Effector memory CD8-positive, alpha-beta T cell (primary cell): ENCODE data around the gene PKD2L2.
"Not testable (repeated sequence)": the region's sequence is repeated elsewhere in the genome, so short reads cannot be mapped to it uniquely, and the experiment has no call there.

ENCODE experiments used
- ATAC-seq: fragments of 150-1000 bp; cut with Tn5 transposase; replicated peaks from 2 replicates; pipeline ENCODE4 v1.10.0; 2021; ENCODE audit warnings: mild to moderate bottlenecking, moderate library complexity
- DNase-seq, 3 experiments: peaks; one replicate each; pipeline ENCODE4 v3.0.0; 2021
- H3K27ac Mint-ChIP-seq, 2 donors: one replicate each; pipeline ENCODE4 v1.8.0; 2022; ENCODE audit warnings: mild to moderate bottlenecking in 2 of 2, mixed read lengths in 2 of 2, moderate library complexity in 2 of 2
- H3K27me3 Mint-ChIP-seq, 2 donors: one replicate each; pipeline ENCODE4 v1.8.0; 2022; ENCODE audit warnings: mixed read lengths in 2 of 2
- H3K36me3 Mint-ChIP-seq: one replicate; pipeline ENCODE4 v1.8.0; 2022; ENCODE audit warnings: mild to moderate bottlenecking, moderate library complexity, mixed read lengths; ENCODE audit not compliant: insufficient read depth
- H3K4me1 Mint-ChIP-seq, 2 donors: one replicate each; pipeline ENCODE4 v1.8.0; 2022; ENCODE audit warnings: low read depth in 2 of 2, mixed read lengths in 2 of 2
- H3K4me3 Mint-ChIP-seq, 2 donors: one replicate each; pipeline ENCODE4 v1.8.0; 2022; ENCODE audit warnings: mild to moderate bottlenecking in 2 of 2, mixed read lengths in 2 of 2, moderate library complexity in 2 of 2
- H3K9me3 Mint-ChIP-seq, 2 donors: one replicate each; pipeline ENCODE4 v1.8.0; 2022; ENCODE audit warnings: mixed read lengths in 2 of 2
- total RNA-seq, 9 experiments: gene quantifications; one replicate each; lab custom pipeline; 2026; lab: John Stamatoyannopoulos, UW

PKD2L2 gene
- 0 to 0.26 (median 0.11) reads per million in 9 experiments for total RNA-seq

DNA sequence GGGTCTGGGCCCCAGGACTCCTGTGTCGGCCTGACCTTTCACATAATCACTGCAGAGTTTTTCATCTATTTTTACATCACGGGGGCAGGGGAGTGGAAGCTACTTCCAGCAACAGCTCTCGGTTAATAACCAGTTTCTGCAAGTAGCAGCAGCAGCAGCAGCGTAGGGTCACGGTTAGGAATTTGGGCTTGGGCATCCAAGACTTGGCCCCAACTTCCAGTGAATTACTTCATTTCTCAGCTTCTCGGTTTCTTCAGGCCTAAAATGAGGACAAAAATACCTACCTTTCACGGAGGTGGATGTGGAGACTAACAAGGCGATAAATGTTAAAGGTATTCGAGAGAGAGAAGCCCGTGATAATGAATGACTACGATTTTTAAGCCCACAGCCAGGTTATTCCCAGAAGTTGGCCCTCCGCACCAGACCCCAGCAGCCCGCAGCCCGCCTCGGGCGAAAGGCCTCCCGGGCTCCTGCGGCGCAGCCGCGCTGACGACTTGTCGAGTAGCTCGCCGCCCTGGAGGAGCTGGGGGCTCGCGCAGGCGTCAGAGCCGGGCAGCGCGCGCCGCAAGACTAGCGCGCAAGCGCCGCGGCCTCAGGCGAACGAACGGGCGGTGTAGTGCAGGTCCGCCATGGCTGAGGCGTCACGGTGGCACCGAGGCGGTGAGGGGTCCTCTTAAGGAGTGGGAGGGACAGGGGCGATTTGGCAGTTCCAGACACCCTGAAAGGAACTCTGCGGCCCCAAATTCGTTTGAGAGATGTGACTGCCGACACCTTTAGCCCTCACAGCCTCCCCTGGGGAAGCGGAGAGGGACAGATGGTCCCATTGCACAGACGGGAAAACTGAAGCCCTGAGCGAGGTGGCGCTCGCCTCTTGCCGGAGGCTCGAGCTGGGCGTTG is at the start of gene PKD2L2:
TSS of gene PKD2L2 (plus strand) at position 595 of the 897 bp plus-strand sequence. CDS start at position 630, 35 bp downstream.
- Mint-ChIP-seq H3K4me1 (peaks cover 7 to 17% of the 10 kb centered on the region in 2 donors), H3K27me3 (peaks cover 8 to 9% of the 10 kb centered on the region in 2 donors), H3K27ac (peak within 1 kb of the TSS; percentile 89 to 95), H3K9me3 (no peaks in the 10 kb centered on the region), H3K4me3 (peak within 1 kb of the TSS; percentile 78 to 83), H3K36me3 (peaks cover 8% of the 10 kb centered on the region)
- ATAC-seq (peak; percentile 98), DNase-seq (peak; percentile 63 to 74 (median 67))

DNA sequence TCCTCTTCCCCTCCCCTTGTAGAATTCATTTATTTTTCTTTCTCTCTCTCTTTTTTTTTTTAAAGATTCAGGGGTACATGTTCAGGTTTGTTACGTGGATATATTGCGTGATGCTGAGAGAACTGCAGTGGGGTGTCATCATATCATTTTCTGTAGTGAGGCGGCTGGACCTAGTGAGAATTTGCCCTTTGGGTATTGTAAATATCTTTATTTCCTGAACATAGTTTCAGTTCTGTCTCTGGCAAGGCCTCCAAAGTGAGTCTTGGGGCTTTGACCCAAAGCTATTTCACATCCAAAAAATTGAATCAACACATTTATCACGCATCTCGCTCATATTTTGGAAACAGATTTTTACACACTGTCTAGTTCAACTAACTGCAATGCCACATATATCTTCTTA is 47.0 kb upstream of the PKD2L2 start:
- Mint-ChIP-seq H3K27ac (no peak overlapping the region), H3K27me3 (no peaks in the 10 kb centered on the region), H3K9me3 (no peaks in the 10 kb centered on the region), H3K4me3 (no peak overlapping the region), H3K36me3 (no peaks in the 10 kb centered on the region), H3K4me1 (peaks cover 0 to 3% of the 10 kb centered on the region in 2 donors)
- ATAC-seq (no peak), DNase-seq (no peak)

DNA sequence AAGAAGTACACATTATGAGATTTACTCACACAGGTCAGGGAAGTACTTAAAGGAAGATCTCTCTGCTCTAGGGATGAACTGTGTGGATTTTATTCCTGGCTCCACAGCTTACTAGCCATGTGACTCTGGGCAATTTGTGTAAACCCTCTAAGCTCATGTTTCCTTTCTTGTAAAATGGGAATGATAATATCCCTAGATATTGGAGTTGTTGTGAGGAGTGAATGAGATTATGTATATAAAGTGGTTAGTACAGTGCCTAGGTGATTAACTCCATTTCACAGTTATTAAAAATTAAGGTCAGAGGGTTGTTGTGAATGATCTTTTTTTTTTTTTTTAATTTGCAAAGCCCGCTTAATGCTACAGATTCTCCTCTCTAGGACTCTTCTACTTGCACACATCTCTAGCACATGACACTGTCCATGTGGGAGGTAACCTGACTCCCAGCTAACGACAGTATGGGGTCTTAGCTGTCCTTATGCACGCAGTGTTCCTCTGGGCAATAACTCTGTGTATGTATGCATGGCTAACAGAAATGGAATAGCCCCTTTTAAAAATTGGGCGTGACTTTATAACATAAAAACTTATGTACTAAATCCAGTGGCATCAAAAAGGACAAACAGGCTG is 45.5 kb upstream of the PKD2L2 start:
- no peak for DNase-seq
- Mint-ChIP-seq H3K9me3 (no peaks in the 10 kb centered on the region), H3K27me3 (no peaks in the 10 kb centered on the region), H3K36me3 (no peaks in the 10 kb centered on the region), H3K27ac (no peak overlapping the region), H3K4me1 (peaks cover 0 to 3% of the 10 kb centered on the region in 2 donors), H3K4me3 (no peak overlapping the region)
- ATAC-seq, result no peak

DNA sequence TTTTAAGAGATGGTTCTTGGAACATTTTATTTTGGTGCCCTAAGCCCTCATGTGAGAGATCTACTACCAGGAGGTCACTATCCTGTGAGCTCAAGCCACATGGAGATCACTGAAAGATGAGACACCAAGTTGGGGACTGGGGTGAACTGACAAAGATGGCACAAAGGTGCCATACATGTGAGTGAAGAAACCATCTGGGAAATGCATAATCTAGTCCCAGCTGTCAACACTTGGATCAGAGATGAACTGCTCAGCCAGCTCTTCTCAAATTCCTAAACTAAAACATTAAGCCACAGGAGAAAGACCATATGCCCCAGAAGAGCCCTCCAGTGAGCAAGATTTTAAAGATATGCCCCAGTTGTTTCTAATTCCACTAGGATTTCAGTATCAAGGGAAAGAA is 43.8 kb upstream of the PKD2L2 start:
- H3K4me3 Mint-ChIP-seq, result no peak overlapping the region
- no peaks in the 10 kb centered on the region for H3K27me3 Mint-ChIP-seq
- no peaks in the 10 kb centered on the region for H3K9me3 Mint-ChIP-seq
- no peaks in the 10 kb centered on the region for H3K36me3 Mint-ChIP-seq
- H3K4me1 Mint-ChIP-seq, result no peaks in the 10 kb centered on the region
- DNase-seq (no peak), ATAC-seq (no peak)
- H3K27ac Mint-ChIP-seq, result no peak overlapping the region

DNA sequence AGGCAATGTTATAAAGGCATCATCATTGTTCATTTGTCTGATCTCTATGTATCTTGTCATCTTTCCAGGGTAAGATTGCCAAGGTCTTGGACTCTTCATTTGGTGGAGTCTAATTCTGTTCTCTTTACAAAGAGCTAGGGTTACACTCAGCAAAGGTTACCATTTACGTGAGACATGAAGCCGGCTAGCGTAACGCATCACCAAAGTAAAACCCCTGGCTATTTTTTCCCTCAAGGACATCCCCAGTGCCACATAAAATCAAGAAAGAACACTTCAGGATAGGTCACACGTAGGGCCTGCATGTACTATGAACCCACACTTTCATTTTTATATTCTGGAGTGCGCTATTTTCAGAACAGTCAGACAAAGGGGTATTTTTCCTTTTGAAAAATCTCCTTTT is 41.6 kb upstream of the PKD2L2 start:
- no peak for DNase-seq
- ATAC-seq, result no peak
- H3K9me3 Mint-ChIP-seq, result no peaks in the 10 kb centered on the region
- H3K27ac Mint-ChIP-seq, result no peak overlapping the region
- H3K36me3 Mint-ChIP-seq, result no peaks in the 10 kb centered on the region
- H3K4me1 Mint-ChIP-seq, result no peaks in the 10 kb centered on the region
- H3K27me3 Mint-ChIP-seq, result no peaks in the 10 kb centered on the region
- no peak overlapping the region for H3K4me3 Mint-ChIP-seq

DNA sequence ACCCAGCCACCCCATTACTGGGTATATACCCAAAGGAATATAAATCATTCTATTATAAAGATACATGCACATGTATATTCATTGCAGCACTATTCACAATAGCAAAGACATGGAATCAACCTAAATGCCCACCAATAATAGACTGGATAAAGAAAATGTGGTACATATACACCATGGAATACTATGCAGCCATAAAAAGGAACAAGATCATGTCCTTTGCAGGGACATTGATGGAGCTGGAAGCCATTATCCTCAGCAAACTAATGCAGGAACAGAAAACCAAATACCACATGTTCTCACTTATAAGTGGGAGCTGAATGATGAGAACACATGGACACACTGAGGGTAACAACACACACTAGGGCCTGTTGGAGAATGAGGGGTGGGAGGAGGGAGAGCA is 36.1 kb upstream of the PKD2L2 start:
- H3K36me3 Mint-ChIP-seq, DNase-seq: not testable (repeated sequence)

DNA sequence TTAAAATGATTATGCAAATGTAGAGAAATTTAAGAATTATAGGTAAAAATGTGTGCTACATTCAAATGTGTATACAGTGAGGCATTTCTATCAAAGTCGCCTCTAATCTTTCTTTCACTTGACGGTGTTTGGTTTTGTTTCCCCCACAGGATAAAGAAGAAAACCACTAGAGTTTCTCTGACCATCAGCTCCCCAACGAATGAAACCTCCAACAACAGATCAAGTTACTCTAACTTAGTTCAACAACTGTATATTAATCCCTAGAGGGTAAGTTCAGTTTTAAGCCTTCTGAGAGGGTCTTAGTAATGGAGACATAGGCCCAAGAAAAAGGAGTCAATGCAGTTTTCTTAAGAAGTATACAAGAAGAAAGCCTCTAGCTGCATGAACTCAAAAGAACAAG is 33.1 kb upstream of the PKD2L2 start:
- DNase-seq (no peak), ATAC-seq (no peak)
- H3K9me3 Mint-ChIP-seq, result no peaks in the 10 kb centered on the region
- no peak overlapping the region for H3K27ac Mint-ChIP-seq
- no peaks in the 10 kb centered on the region for H3K36me3 Mint-ChIP-seq
- H3K27me3 Mint-ChIP-seq, result no peaks in the 10 kb centered on the region
- H3K4me1 Mint-ChIP-seq, result peaks cover 5 to 10% of the 10 kb centered on the region in 2 donors
- no peak overlapping the region for H3K4me3 Mint-ChIP-seq

More for the DNA sequence above, 36.1 kb upstream of the PKD2L2 start:
- ATAC-seq, H3K9me3 Mint-ChIP-seq, H3K4me3 Mint-ChIP-seq, H3K27ac Mint-ChIP-seq, H3K27me3 Mint-ChIP-seq, H3K4me1 Mint-ChIP-seq: not testable (repeated sequence)

DNA sequence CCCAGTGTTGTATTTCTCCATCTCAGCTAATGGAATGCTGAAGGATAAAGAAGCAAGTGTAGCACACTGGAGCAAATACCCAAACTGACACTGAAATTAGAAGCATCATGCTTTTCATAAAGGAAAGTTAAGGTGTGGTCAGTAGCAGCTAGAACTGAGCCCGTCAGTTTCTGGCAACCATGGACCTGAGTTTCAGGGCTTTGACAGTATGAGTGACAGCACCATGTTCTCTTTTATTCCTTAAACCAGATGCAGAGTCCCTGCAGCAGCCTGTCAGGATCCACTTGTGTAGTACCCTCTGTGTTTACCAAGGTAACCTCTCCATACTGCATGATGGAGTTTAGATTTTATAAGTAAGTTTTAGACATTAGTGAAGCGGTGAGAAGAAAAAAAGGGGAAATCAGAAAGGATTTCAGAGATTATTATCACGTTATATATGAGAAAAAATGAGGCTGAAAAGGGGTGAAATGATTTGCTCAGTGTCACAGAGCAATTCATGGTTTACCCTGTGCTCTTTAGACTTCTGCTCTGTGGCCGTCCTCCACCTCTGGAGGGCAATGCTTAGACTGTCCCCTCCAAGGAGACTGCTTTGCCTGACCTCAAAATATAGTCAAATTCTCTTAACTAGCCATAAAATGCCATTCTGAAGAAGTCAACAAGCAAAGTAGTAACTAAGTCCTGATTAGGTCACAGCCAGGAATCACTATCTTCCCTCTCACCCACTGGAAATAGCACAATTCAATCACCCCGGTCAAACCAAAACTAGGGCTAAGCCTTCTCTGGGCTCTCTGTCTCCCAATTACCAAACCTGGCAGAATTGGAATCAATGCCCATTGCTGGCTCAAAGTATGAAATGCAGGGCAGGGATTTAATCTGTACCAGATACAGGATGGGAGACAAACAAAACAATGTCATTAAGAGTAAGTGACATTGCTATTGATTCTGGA is 32.1 kb upstream of the PKD2L2 start:
- no peaks in the 10 kb centered on the region for H3K36me3 Mint-ChIP-seq
- peaks cover 8 to 13% of the 10 kb centered on the region in 2 donors for H3K4me1 Mint-ChIP-seq
- no peak for ATAC-seq
- DNase-seq, result no peak
- H3K27me3 Mint-ChIP-seq, result peaks cover 0 to 5% of the 10 kb centered on the region in 2 donors
- H3K9me3 Mint-ChIP-seq, result no peaks in the 10 kb centered on the region
- H3K4me3 Mint-ChIP-seq, result peak overlapping the region in 1 of 2 donors; percentile 57
- H3K27ac Mint-ChIP-seq, result peak overlapping the region in 1 of 2 donors; percentile 85

DNA sequence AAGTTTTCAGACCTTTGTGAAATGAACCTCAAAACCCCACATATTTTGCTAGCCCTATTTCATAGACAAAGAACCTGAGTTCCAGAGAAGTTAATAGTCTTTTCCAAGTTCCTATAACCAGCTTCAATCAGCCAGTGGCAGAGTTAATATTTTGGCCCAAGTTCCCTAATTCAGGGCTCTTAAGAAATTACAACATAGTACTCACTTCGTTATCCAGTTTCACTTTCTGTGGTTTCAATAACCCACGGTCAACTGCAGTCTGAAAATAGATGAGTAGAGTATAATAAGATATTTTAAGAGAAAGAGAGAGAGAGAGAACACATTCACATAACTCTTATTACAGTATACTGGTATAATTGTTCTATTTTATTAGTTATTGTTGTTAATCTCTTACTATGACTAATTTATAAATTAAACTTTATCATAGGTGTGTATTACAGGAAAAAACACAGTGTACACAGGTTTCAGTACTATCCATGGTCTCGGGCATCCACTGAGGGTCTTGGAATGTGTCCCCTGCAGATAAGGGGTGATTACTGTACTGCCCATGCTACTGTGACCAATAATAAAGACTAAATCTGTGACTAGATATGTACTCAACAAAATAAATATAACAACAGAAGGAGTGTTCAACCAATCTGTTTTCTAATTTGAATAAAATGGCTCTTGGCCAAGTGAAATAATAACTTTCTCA is 30.9 kb upstream of the PKD2L2 start:
- Mint-ChIP-seq H3K4me1 (peaks cover 8 to 13% of the 10 kb centered on the region in 2 donors), H3K27me3 (peaks cover 0 to 5% of the 10 kb centered on the region in 2 donors), H3K27ac (peak overlapping the region; percentile 44 to 85), H3K4me3 (peak overlapping the region; percentile 57 to 69), H3K9me3 (no peaks in the 10 kb centered on the region), H3K36me3 (no peaks in the 10 kb centered on the region)
- DNase-seq, result no peak
- peak; percentile 36 for ATAC-seq

DNA sequence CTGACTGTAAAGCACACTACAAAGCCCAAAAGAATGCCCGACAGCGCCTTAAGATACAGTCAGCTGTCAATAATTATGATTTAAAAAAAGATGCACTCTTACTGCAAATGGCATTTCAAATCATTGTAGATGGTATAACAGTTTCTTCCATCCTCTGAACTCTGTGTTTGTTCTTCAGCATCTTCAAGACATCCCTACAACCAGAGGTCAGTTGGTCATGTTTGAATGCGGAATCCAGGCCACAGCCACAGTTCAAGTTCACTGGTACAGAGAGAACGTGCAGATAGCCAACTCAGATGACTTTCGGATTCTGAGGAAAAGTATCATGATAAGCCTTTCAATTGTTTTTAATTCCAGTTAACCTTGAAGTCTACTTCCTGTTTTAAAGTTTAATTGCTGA is 30.3 kb upstream of the PKD2L2 start:
- H3K36me3 Mint-ChIP-seq, result no peaks in the 10 kb centered on the region
- no peak overlapping the region for H3K4me3 Mint-ChIP-seq
- H3K9me3 Mint-ChIP-seq, result no peaks in the 10 kb centered on the region
- no peak overlapping the region for H3K27ac Mint-ChIP-seq
- ATAC-seq (no peak), DNase-seq (no peak)
- peaks cover 8 to 13% of the 10 kb centered on the region in 2 donors for H3K4me1 Mint-ChIP-seq
- peaks cover 0 to 5% of the 10 kb centered on the region in 2 donors for H3K27me3 Mint-ChIP-seq

DNA sequence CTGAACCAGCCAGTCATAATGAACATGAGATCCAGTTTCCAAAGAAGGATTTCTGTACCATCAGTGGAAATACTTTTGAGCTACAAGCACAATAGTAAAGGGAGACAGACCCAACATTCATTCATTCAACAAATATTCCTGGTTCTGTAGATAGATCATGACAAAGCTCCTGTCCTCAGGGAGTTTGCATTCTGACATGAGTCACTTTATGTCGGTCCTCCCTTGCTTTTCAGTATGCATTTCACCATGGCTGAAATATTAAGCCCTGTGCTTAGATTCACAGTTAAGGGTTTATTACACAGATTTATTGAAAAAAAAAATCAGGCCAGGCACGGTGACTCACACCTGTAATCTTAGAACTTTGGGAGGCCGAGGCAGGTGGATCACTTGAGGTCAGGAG is 27.0 kb upstream of the PKD2L2 start:
- Mint-ChIP-seq H3K27ac (peak overlapping the region in 1 of 2 donors; percentile 27), H3K27me3 (peaks cover 0 to 5% of the 10 kb centered on the region in 2 donors), H3K9me3 (no peaks in the 10 kb centered on the region), H3K4me1 (peaks cover 8 to 13% of the 10 kb centered on the region in 2 donors), H3K36me3 (no peaks in the 10 kb centered on the region), H3K4me3 (no peak overlapping the region)
- ATAC-seq, result no peak
- DNase-seq, result no peak

DNA sequence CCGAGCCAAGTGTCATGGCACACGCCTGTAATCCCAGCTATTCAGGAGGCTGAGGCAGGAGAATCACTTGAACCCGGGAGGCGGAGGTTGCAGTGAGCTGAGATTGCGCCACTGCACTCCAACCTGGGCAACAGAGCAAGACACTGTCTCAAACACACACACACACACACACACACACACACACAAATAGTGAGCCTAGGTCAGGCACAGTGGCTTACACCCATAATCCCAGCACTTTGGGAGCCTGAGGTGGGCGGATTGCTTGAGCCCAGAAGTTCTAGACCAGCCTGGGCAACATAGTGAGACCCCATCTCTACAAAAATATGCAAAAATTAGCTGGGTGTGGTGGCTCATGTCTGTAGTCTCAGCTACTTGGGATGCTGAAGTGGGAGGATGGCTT is 25.6 kb upstream of the PKD2L2 start:
- not testable (repeated sequence) for H3K36me3 Mint-ChIP-seq, H3K4me1 Mint-ChIP-seq, H3K27me3 Mint-ChIP-seq, H3K9me3 Mint-ChIP-seq, H3K4me3 Mint-ChIP-seq, H3K27ac Mint-ChIP-seq, ATAC-seq, DNase-seq
